Endothelial cell of umbilical vein (primary cell): ENCODE data around the gene PIEZO2. TPM values are rescaled to one million over a fixed set of nuclear protein-coding genes. Genes with fewer than 3 reads are reported as not detected.

Experiments
- BruUV-seq: library from RNA; stranded (reverse); fragments of 400-500 nt; replicated peaks from 2 replicates; lab custom pipeline; 2021; lab: Mats Ljungman, UMichigan
- CTCF ChIA-PET: fragments of 300-600, 350-600 bp; sonication (Branson Sonifier 250); formaldehyde crosslinking; loops from one replicate; lab custom pipeline; 2021; ENCODE audit warnings: antibody characterized with exemption, inconsistent platforms; lab: Charles Lee
- POLR2A ChIA-PET: fragments of 300-600, 350-600 bp; sonication (Branson Sonifier 250); formaldehyde crosslinking; loops from one replicate; lab custom pipeline; 2021; ENCODE audit warnings: antibody characterized with exemption, inconsistent platforms; lab: Charles Lee
- DNase-seq: peaks from one replicate; pipeline ENCODE4 v3.0.0-alpha.2; 2011; ENCODE audit warnings: low read depth, low spot score
- FAIRE-seq: peaks from 2 replicates; lab custom pipeline; 2011; peaks lifted over from hg19 to GRCh38; lab: Jason Lieb, UNC
- H2AFZ ChIP-seq: 2 replicates; pipeline ENCODE4 v1.6.0; 2012; ENCODE audit warnings: low read depth, low read length, control low read depth, inconsistent platforms
- H3K27ac ChIP-seq: 2 replicates; pipeline ENCODE4 v1.5.1; 2011; ENCODE audit warnings: low read depth, mild to moderate bottlenecking, control low read depth, low read length, moderate library complexity; ENCODE audit not compliant: insufficient read depth
- H3K27me3 ChIP-seq, 2 experiments: 2 replicates each; pipeline versions ENCODE4 v1.6.0 to v1.6.1; 2011; ENCODE audit warnings: low read length in 2 of 2, mixed read lengths in 1 of 2; ENCODE audit not compliant: control insufficient read depth in 2 of 2, insufficient read depth in 2 of 2
- H3K36me3 ChIP-seq, 2 experiments: 2 replicates in 1 of 2; 3 replicates in 1 of 2; pipeline ENCODE4 v1.5.1; 2011; ENCODE audit warnings: low read length in 2 of 2, mild to moderate bottlenecking in 1 of 2, moderate library complexity in 1 of 2; ENCODE audit not compliant: control insufficient read depth in 2 of 2, insufficient read depth in 2 of 2; ENCODE audit errors: extremely low read depth in 1 of 2
- H3K4me1 ChIP-seq: 3 replicates; pipeline ENCODE4 v1.5.1; 2011; ENCODE audit warnings: mild to moderate bottlenecking, low read length; ENCODE audit not compliant: control insufficient read depth, insufficient read depth; ENCODE audit errors: extremely low read depth
- H3K4me2 ChIP-seq: 2 replicates; pipeline ENCODE4 v1.6.1; 2011; ENCODE audit warnings: low read length, control low read depth, mixed read lengths; ENCODE audit not compliant: insufficient read depth
- H3K4me3 ChIP-seq, 3 experiments: fragments of 200-600 bp in 1 of 3; sonication (generic), shearing (Covaris generic) in 1 of 3; replicated peaks in 1 of 3; 2 replicates each; pipeline ENCODE4 v1.5.1; 2011 to 2016; ENCODE audit warnings: control low read depth in 3 of 3, low read length in 3 of 3, mild to moderate bottlenecking in 2 of 3, inconsistent platforms in 1 of 3, low read depth in 1 of 3, moderate library complexity in 1 of 3; ENCODE audit not compliant: insufficient read depth in 1 of 3
- H3K79me2 ChIP-seq: 2 replicates; pipeline ENCODE4 v1.6.0; 2012; ENCODE audit warnings: low read length, inconsistent platforms; ENCODE audit not compliant: control insufficient read depth, insufficient read depth
- H3K9ac ChIP-seq: replicated peaks from 2 replicates; pipeline ENCODE3; 2011; ENCODE audit warnings: low read length, control low read depth; ENCODE audit not compliant: insufficient read depth; ENCODE audit errors: extremely low read depth
- H3K9me1 ChIP-seq: replicated peaks from 3 replicates; pipeline ENCODE4 v1.6.0; 2011; ENCODE audit warnings: mild to moderate bottlenecking, low read length; ENCODE audit not compliant: control insufficient read depth, insufficient read depth; ENCODE audit errors: extremely low read depth
- H3K9me3 ChIP-seq: replicated peaks from 2 replicates; pipeline ENCODE4 v1.5.1; 2012; ENCODE audit warnings: low read length, inconsistent platforms; ENCODE audit not compliant: control insufficient read depth, insufficient read depth
- H4K20me1 ChIP-seq: replicated peaks from 2 replicates; pipeline ENCODE3; 2011; ENCODE audit warnings: mild to moderate bottlenecking, low read length; ENCODE audit not compliant: control insufficient read depth, insufficient read depth; ENCODE audit errors: extremely low read depth
- EZH2 ChIP-seq: IDR thresholded peaks from 2 replicates; pipeline ENCODE4 v1.6.1; 2012; ENCODE audit warnings: borderline replicate concordance, low read depth, mild to moderate bottlenecking, moderate library complexity, low read length, inconsistent platforms; ENCODE audit not compliant: severe bottlenecking
- FOS ChIP-seq: IDR thresholded peaks from 2 replicates; pipeline ENCODE4 v1.6.1; 2011; ENCODE audit warnings: mild to moderate bottlenecking, low read length, moderate library complexity, borderline replicate concordance; ENCODE audit not compliant: insufficient read depth
- GATA2 ChIP-seq: IDR thresholded peaks from 2 replicates; pipeline ENCODE4 v1.7.0; 2011; ENCODE audit warnings: low read depth, mild to moderate bottlenecking, moderate library complexity, mixed read lengths, low read length; ENCODE audit not compliant: insufficient read length, insufficient read depth
- JUN ChIP-seq: IDR thresholded peaks from 2 replicates; pipeline ENCODE4 v1.6.1; 2011; ENCODE audit warnings: borderline replicate concordance, low read depth; ENCODE audit not compliant: insufficient read length, insufficient read depth
- MYC ChIP-seq: IDR thresholded peaks from one replicate; pipeline ENCODE4 v1.6.1; 2011; ENCODE audit warnings: mild to moderate bottlenecking, low read depth, low read length
- POLR2A ChIP-seq: IDR thresholded peaks from 2 replicates; pipeline ENCODE4 v1.6.1; 2012; ENCODE audit warnings: low read depth, mild to moderate bottlenecking, control low read depth, low read length
- POLR2AphosphoS5 ChIP-seq: IDR thresholded peaks from 2 replicates; pipeline ENCODE4 v1.6.1; 2012; ENCODE audit warnings: low read depth, mild to moderate bottlenecking, control low read depth, low read length, moderate library complexity; ENCODE audit not compliant: insufficient read depth
- dilution Hi-C: fragments of 300-500 bp; cut with MboI; formaldehyde crosslinking; loops from one replicate; pipeline ENCODE4 v1.15.0; 2019; ENCODE audit warnings: low sequenced_read_pairs; ENCODE audit not compliant: extremely low pct_ligation_motif_present
- intact Hi-C: fragments of 100-400 bp; cut with micrococcal nuclease; formaldehyde crosslinking; loops from one replicate; pipeline ENCODE4 v1.10.0; 2022
- polyA plus RNA-seq, 4 experiments: library from polyadenylated mRNA; depleted of rRNA in 3 of 4; stranded (reverse) in 3 of 4; unstranded in 1 of 4; fragments of >200 nt; gene quantifications; 2 replicates each; pipeline versions ENCODE4 v1.2.1 to v1.2.3, GENCODE V29; 2011 to 2012; ENCODE audit warnings: missing spikeins in 1 of 4
- total RNA-seq: library from RNA; stranded (reverse); gene quantifications from 2 replicates; pipeline ENCODE4 v1.2.3, GENCODE V29; 2021
- TF ChIP-seq, protein P1 (sequence below), 2 donors: IDR thresholded peaks; 1 replicate in 1 of 2; 2 replicates in 1 of 2; pipeline ENCODE4 v1.5.1; 2011; ENCODE audit warnings: low read length in 2 of 2, mild to moderate bottlenecking in 2 of 2, moderate library complexity in 2 of 2, control low read depth in 1 of 2, inconsistent platforms in 1 of 2, low read depth in 1 of 2; ENCODE audit not compliant: insufficient read depth in 1 of 2; ENCODE audit errors: extremely low read depth in 1 of 2
- TF ChIP-seq, protein P2 (sequence below): IDR thresholded peaks from 2 replicates; pipeline ENCODE4 v1.6.1; 2011; ENCODE audit not compliant: insufficient read depth, insufficient read length

The PIEZO2 gene
- total and polyA plus RNA-seq, 2 donors (not counting 3 experiments of a cell fraction or from before 2014, with no cell fraction given): 1.7 to 11.2 TPM

DNA sequence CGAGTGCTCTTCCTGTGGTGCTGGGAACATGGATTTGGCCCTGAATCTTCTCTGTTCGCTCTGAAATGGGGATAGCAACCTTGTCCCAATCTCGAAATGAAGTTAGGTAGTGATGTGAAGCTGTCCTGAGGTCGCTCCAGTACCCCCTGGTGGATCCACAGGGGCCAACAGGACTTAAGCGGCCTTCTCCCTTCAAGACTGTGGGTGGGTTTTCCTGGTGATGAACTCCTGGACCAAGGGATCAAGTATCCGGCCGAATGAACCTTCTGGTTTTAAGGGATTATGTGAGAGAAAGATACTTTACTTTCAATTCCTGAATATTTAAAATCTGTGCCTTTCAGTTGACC, 467.0 kb downstream of the PIEZO2 start:
- Histone ChIP-seq H3K36me3 (no peaks in the 10 kb centered on the region), H3K4me2 (no peak overlapping the region), H3K9ac (no peak overlapping the region), H3K27ac (no peak overlapping the region), H3K27me3 (no peaks in the 10 kb centered on the region), H4K20me1 (no peaks in the 10 kb centered on the region), H3K79me2 (no peaks in the 10 kb centered on the region), H3K9me1 (no peaks in the 10 kb centered on the region), H3K4me1 (no peaks in the 10 kb centered on the region), H3K9me3 (no peaks in the 10 kb centered on the region), H3K4me3 (no peak overlapping the region), H2AFZ (no peak overlapping the region)
- BruUV-seq: no TSS peak
- FAIRE-seq: no peak
- CTCF ChIA-PET: no interaction called here
- dilution Hi-C loops (no loop called here), intact Hi-C loops (no loop called here)
- POLR2A ChIA-PET: no interaction called here
- DNase-seq: no peak
- TF ChIP-seq, protein P1, sequence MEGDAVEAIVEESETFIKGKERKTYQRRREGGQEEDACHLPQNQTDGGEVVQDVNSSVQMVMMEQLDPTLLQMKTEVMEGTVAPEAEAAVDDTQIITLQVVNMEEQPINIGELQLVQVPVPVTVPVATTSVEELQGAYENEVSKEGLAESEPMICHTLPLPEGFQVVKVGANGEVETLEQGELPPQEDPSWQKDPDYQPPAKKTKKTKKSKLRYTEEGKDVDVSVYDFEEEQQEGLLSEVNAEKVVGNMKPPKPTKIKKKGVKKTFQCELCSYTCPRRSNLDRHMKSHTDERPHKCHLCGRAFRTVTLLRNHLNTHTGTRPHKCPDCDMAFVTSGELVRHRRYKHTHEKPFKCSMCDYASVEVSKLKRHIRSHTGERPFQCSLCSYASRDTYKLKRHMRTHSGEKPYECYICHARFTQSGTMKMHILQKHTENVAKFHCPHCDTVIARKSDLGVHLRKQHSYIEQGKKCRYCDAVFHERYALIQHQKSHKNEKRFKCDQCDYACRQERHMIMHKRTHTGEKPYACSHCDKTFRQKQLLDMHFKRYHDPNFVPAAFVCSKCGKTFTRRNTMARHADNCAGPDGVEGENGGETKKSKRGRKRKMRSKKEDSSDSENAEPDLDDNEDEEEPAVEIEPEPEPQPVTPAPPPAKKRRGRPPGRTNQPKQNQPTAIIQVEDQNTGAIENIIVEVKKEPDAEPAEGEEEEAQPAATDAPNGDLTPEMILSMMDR (IDR thresholded peaks at IDR 0.05; ENCODE audit: extremely low read depth in 1 of 2, insufficient read depth in 1 of 2, low read depth in 1 of 2, low read length in 2 of 2): no peak
- TF ChIP-seq FOS (no peak), JUN (no peak), GATA2 (no peak), EZH2 (no peak), POLR2AphosphoS5 (no peak), MYC (no peak), POLR2A (no peak)
- TF ChIP-seq, protein P2, sequence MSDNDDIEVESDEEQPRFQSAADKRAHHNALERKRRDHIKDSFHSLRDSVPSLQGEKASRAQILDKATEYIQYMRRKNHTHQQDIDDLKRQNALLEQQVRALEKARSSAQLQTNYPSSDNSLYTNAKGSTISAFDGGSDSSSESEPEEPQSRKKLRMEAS: no peak
